ENCODE measurements around the gene MAP2K7.

DNA sequence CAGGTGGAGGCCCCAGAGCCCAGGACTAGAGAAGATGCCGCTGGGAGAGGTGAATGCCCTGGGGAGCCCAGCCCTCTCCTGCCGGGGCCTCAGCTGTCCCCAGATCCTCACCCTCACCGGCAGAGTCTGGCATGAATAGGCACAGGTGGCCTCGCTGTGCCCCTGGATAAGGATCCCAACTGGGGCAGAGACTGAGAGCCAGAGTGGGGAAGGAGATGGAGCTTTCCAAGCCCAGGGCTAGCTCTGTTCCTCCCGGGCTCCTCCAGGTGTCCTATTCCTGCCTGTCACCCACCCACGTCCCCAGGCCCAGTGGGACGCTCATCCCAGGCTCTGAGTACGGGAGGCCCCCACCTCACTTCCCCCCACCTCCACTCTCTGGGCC, 46.0 kb upstream of the MAP2K7 start:
- no peak for TF ChIP-seq EP300 (IDR thresholded peaks at IDR 0.05; ENCODE audit: low read depth)
- TF ChIP-seq, protein P1, sequence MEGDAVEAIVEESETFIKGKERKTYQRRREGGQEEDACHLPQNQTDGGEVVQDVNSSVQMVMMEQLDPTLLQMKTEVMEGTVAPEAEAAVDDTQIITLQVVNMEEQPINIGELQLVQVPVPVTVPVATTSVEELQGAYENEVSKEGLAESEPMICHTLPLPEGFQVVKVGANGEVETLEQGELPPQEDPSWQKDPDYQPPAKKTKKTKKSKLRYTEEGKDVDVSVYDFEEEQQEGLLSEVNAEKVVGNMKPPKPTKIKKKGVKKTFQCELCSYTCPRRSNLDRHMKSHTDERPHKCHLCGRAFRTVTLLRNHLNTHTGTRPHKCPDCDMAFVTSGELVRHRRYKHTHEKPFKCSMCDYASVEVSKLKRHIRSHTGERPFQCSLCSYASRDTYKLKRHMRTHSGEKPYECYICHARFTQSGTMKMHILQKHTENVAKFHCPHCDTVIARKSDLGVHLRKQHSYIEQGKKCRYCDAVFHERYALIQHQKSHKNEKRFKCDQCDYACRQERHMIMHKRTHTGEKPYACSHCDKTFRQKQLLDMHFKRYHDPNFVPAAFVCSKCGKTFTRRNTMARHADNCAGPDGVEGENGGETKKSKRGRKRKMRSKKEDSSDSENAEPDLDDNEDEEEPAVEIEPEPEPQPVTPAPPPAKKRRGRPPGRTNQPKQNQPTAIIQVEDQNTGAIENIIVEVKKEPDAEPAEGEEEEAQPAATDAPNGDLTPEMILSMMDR (IDR thresholded peaks at IDR 0.05), result no peak
- no peak for TF ChIP-seq POLR2A (IDR thresholded peaks at IDR 0.05)

Measured in transverse colon (tissue), 3 donors.